Endothelial cell of hepatic sinusoid (primary cell): ENCODE measurements around the gene CFAP54.
"Not testable (repeated sequence)": the region's sequence is repeated elsewhere in the genome, so short reads cannot be mapped to it uniquely, and the experiment has no call there.

Experiments
- in situ Hi-C: cut with HindIII; loops from 2 replicates; pipeline ENCODE4 v1.10.0; 2017; ENCODE audit warnings: low sequenced_read_pairs

Gene CFAP54

DNA sequence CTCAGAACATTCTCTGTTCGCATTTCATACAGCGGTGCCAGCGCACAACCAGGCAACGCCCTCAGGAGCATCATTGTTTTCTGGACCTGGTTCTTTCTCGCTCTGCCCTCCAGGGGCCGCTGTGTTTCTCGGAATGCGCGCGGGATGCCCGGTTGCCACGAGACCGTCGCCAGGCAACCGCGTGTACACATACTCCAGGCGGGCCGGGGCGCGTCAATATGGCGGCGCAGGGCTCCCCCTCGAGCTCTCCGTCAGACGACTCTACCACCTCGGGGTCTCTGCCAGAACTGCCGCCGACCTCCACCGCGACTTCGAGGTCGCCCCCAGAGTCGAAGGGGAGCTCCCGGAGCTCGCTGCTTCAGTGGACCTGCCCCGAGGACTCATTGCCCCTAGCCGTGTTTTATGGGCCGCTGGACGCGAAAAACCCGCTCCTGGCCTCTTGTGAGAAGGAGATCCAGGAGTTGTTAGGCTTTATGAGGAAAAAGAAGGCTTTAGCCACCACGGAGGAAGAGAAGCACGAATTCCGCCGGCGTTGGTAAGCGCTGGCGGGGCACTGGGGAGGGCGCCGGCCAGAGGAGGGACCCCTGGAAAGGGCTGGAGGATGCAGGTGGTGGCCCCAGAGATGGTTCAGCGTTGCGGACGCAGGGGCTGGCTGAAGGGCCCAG, at the start of gene CFAP54:
Gene CFAP54, plus strand, starts transcription at position 186 of the 665 bp plus-strand sequence. Its CDS starts 33 bp downstream, at position 219.
- in situ Hi-C loops: loop anchor here (5.0 to 10.0 kb wide), 2 partner anchors 37 to 205 kb away; no protein-coding TSS in a partner anchor

DNA sequence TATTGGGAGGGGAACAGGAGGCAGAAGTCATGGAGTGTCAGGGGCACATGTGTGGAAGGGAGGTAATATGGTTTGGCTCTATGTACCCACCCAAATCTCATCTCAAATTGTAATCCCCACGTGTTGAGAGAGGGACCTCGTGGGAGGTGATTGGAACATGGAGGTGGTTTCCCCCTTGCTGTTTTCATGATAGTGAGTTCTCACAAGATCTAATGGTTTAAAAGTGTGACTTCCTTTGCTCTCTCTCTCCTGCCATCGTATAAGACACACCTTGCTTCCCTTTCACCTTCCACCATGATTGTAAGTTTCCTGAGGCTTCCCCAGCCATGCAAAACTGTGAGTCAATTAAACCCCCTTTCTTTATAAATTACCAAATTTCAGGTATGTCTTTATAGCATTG, 47.6 kb upstream of the CFAP54 start:
- in situ Hi-C loops: no loop called here

DNA sequence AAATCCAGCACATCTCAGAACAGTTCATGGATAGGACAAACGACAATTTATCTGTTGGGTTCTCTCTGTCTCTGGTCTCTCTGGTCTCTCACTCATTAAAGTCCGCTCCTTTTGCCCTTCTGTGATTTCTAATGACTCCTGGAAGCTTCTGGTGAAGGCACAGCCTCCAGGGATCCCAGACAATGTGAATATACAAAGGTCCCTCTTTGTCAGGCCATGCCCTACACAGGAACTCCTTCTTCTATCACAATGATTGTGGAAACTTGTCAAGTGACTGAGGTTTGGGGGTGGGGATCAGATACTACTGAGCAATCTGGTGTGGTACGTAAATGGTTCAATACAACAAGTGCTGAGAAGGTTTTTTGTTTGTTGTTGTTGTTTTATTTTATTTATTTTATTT, 46.5 kb upstream of the CFAP54 start:
- in situ Hi-C loops: no loop called here

DNA sequence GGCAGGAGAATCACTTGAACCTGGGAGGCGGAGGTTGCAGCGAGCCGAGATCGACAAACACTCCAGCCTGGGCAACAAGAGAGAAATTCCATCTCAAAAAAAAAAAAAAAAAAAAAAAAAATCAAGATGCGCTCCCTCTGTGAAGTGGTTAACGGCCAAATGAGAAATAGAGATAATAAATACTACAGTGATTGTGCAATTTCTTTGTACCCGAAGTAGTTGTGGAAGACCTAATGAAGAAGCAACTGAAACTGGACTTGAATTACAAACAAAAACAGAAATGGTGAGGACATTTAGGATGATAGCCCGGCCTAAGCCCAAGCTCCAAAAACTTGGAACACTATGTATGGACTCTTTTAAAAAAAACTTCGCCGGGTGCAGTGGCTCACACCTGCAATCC, 45.0 kb upstream of the CFAP54 start:
- in situ Hi-C loops: no loop called here

GRCh38 chr12:96445691-96446583, 43.4 kb upstream of the CFAP54 start:
- in situ Hi-C loops: no loop called here

DNA sequence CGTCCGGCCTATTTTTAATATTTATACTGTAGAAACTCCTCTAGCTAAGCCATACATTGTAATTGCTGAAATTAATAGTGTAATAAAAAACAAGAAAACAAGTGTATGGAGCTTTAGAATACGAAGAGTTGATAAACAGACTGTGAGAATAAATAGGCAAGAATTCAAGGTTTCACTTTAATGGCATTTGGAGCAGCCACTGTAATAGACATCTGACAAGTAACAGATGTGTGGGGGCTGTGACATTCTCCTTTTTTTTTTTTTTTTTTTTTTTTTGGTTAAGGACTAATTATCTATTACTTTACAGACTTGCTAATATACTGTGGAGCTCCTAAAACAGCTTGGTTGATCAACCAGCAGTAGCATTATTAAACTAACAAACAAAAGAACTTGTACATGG, 42.1 kb upstream of the CFAP54 start:
- in situ Hi-C loops: no loop called here

DNA sequence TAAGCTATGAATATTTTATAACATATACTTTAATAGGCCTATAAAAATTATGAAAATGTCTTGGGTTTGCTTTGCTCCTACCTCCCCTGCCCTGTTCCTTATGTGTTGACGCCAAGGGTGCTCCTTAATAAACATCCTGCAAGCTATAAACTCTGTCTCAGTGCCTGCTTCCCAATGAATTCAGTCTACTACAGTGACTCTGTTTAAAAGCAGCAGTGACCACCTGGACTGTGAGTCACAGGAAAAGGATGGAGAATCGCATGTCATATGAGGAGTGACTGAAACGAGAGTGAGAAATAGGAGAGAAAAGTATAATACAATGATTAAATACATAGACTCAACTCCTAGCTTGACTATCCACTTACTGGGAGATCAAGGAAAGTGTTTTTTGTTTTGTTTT, 41.1 kb upstream of the CFAP54 start:
- in situ Hi-C loops: no loop called here

DNA sequence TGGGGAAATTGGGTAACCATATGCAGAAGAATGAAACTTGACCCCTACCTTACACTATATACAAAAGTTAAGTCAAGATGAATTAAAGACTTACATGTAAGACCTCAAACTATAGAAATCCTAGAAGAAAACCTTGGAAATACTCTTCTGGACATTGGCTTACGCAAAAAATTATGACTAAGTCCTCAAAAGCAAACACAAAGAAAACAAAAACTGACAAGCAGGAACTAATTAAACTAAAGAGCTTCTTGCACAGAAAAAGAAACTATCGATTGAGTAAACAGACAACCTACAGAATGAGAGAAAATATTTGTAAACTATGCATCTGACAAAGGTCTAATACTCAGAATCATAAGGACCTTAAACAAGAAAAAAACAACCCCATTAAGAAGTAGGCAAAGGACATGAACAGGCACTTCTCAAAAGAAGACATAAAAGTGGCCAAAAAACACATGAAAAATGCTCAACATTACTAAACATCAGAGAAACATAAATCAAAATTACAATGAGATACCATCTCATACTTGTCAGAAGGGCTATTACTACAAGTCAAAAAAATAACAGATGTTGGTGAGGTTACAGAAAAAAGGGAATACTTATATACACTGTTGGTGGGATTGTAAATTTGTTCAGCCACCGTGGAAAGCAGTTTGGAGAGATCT, 37.0 kb upstream of the CFAP54 start:
- in situ Hi-C loops: loop anchor here (5.0 kb wide), 1 partner anchor 35 kb away; the partner anchor contains the start of gene CFAP54

DNA sequence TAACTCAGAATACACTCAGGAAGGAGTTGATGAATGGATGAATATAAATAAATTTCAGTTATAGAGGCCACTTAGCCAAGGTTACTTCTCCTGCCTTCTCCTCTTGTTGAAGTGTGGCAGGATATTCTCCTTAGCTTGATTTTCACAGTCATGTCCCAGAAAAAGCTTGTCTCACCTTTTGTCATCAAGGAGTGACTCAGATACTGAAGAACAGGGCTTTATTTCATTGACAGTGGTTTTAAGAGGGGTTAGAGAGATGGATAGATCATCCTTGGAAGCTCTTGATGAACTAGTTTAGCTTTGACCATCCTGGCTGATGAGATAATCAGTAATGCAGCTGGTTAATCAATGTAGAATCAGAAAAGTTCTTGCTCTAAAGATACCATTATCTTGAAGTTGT, 35.0 kb upstream of the CFAP54 start:
- in situ Hi-C loops: loop anchor here (5.0 kb wide), 1 partner anchor 33 kb away; the partner anchor contains the start of gene CFAP54

- in situ Hi-C loops: no loop called here
Measured at GRCh38 chr12:96456265-96456974, 33.0 kb upstream of the CFAP54 start.

DNA sequence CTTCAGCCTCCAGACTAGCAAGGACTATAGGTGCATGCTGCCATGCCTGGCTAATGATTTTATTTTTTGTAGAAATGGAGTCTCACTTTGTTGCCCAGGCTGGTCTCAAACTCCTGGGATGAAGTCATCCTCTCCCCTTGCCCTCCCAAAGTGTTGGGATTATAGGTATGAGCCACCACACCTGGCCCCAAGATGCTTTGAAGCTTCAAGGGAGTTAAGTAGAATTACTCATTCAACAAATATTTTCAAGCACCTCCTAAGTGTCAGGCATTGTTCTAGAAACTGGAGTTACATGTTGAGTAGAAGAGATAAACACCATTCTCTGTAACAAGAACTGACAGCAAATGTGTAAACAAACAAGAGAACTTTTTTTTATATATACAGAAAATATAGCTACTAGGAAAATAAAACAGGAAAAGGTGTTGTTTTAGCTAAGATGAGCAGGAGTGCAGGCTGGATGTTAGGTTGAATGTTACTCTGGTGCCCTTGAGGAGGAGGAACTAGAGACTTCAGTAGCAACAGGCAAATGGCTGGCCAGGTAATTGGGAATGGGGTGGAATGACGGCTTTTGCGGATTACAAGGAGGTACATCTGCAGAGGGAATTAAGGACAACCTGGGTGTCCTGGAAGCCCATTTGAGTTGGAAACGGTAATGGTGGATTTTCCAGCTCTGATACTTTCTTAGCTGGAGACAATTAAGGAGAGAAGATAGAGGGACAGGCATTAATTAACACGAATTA, 32.0 kb upstream of the CFAP54 start:
- in situ Hi-C loops: no loop called here

DNA sequence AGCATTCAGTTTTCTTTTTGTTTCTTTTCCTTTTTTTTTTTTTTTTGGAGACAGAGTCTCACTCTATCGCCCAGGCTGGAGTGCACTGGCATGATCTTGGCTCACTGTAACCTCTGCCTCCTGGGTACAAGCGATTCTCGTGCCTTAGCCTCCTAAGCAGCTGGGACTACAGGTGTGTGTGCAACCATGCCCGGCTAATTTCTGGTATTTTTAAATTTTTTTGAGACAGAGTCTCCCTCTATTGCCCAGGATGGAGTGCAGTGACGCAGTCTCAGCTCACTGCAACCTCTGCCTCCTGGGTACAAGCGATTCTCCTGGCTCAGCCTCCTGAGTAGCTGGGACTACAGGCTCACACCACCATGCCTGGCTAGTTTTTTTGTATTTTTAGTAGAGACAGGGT, 30.1 kb upstream of the CFAP54 start:
- in situ Hi-C loops: not testable (repeated sequence)

DNA sequence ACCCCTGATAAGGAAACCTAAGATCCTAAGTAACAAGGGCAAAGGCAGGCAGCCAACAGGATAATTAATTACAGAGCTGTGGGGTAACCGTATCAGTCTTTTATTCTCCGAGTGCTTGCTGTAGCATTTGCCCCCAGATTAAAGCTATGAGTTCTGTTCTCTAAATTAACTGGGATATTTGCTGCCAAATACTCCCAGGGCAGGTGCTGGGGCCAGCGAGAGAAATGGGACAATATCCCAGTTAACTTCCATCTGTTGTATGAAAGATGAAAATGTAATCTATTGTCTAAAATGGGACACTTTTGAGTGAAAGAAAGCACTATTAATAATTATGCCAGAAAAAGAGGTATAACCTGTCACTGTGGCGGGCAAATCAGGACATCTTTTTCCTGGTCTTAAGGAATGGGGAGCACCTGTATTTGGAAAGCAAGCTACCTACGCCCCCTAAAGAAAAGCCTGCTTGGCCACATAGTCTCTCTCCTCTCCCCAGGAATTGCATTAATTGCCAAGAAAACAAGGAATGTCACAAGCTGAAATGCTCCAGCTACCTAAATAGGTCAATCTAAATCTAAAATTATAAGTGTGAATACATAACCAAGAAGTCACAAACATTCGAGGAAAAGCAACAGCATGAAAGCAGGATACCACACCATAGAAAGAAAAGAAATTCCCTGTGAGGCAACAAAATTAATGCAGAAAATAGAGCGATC, 26.7 kb upstream of the CFAP54 start:
- in situ Hi-C loops: no loop called here

DNA sequence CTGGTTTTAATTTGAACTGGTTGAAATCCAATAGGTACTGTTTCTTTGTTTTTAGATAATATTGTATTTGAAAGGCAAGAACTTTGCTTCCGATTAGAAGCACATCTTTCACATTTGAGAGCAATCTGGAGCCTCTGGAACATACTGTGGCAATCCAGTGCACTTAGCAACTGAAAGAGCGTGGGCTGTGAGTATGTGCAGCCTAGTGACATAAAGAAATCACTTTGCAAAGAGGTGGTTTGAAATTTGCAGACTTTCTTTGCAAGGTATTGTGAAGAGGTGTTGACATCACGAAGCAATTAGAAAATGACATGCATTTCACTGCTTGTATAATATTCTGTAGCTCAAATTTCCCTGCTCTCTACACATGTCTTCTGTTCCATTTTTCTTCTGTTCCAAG, 23.5 kb upstream of the CFAP54 start:
- in situ Hi-C loops: no loop called here

DNA sequence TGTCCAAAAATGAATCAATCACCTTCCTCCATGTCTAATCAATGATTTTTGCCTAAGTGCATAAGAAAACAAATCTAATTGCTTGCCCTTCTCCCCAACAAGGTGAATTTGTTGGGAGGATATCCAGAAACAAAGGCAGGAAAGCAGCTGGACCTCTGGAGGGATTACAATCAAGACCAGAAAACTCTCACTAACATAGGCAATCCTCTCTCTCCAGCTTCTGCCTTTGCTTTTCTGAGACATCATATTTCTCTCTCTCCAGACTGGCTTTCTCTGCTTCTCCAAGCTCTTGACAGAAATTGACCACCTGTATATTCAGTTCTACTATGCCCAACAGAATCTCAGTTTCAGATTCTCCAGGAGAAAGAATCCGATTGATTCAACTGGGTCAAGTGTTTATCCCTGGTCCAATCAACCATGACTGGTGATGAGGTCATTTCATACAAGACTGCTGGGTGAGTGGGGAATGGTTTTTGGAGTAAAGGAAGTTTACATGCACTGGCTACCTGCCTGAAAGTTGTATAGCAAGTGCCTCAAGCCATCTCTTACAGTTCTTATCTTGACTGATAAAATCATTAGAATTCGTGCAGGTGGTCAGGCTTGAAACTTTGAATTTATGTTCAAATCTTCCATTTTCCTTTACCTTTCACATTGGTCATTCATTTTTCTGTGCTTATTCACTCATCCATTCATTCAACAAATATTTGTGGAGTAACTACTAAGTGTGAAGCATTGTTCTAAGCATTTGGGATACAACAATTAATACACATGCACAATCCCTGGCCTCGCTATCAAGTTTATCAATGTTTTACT, 22.2 kb upstream of the CFAP54 start:
- in situ Hi-C loops: no loop called here

GRCh38 chr12:96471368-96472050, 17.9 kb upstream of the CFAP54 start:
- in situ Hi-C loops: no loop called here

DNA sequence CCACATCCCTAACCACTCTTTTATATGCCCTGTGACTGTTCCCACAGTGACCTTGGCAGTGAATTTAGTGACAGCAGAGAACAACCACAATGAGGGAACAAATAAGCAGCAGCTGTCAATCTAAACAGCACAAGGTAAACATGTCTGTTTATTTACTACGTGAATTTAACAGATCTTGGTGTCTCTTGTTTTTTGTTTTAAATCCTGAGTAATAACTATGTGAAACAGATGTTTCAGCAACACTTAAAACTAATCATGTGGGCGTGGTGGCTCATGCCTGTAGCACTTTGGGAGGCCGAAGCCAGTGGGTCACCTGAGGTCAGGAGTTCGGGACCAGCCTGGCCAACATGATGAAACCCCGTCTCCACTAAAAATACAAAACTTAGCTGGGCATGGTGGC, 17.0 kb upstream of the CFAP54 start:
- in situ Hi-C loops: no loop called here
